Breast epithelium (tissue), 3 donors: ENCODE measurements around the gene DBH.

Experiments used
- POLR2A ChIP-seq: fragments of 450-650 bp; IDR thresholded peaks from one replicate; pipeline ENCODE4 v1.6.1; 2016; ENCODE audit warnings: antibody characterized with exemption, mild to moderate bottlenecking, moderate library complexity
- POLR2AphosphoS5 ChIP-seq, 3 donors: sonication (generic); formaldehyde crosslinking; IDR thresholded peaks; one replicate each; pipeline ENCODE4 v1.6.1; 2017; ENCODE audit warnings: antibody characterized with exemption in 3 of 3
- TF ChIP-seq, protein P1 (sequence below), 3 donors: fragments of 450-650 bp; IDR thresholded peaks; one replicate each; pipeline ENCODE4 v1.5.1; 2016 to 2017; ENCODE audit warnings: antibody characterized with exemption in 3 of 3, mild to moderate bottlenecking in 3 of 3, moderate library complexity in 3 of 3

DNA sequence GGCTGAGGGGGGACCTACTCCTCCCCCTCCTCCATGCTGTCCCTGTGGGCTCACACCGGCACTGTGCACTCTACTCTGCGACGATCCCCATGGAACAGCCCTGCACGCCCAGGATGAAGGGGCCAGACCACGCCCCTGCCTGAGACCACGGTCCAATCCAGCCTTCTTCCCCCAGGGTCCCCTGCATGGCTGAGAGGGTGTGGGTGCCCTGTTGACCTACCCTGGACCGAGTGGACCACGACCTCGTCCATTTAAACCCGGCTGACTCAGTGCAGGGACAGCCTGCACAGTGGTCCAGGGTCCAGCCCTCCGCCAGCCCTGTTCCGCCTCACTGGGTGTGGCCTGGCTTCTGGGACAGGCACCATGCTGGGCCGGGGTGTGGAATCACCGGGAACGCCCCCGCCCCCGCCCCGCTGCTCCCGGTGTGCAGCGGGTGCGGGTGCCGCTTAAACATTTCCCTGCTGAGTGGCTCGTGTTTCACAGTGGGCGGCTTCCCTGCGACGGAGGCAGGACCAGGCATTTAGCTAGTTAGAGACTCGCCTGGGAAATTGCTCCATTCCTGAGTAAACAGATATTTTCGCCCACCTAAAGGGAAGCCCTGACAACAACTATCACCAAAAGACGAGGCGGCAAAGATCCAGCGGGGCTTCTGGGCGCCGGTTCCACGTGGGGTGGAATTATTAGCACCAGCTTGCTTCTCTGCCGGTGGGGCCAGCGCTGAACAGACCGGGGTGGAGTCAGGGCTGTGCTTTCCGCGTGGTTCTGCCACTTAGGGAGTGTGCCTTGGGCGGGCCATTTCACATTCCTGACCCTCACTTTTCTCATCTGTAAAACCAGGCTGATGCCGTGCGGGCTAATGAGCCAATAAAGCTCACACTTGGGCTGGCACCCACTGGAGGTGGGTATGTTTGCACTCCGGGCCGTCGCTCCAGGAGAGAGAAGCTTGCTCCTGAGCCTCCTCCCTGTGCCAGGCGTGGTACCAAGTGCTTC is 22.6 kb downstream of the DBH start:
- no peak for TF ChIP-seq POLR2A
- TF ChIP-seq, protein P1, sequence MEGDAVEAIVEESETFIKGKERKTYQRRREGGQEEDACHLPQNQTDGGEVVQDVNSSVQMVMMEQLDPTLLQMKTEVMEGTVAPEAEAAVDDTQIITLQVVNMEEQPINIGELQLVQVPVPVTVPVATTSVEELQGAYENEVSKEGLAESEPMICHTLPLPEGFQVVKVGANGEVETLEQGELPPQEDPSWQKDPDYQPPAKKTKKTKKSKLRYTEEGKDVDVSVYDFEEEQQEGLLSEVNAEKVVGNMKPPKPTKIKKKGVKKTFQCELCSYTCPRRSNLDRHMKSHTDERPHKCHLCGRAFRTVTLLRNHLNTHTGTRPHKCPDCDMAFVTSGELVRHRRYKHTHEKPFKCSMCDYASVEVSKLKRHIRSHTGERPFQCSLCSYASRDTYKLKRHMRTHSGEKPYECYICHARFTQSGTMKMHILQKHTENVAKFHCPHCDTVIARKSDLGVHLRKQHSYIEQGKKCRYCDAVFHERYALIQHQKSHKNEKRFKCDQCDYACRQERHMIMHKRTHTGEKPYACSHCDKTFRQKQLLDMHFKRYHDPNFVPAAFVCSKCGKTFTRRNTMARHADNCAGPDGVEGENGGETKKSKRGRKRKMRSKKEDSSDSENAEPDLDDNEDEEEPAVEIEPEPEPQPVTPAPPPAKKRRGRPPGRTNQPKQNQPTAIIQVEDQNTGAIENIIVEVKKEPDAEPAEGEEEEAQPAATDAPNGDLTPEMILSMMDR (IDR thresholded peaks at IDR 0.05) = no peak
- no peak for TF ChIP-seq POLR2AphosphoS5 (IDR thresholded peaks at IDR 0.05)
